Measurements from ENCODE around the gene EIF4H. TPM values are rescaled to one million over a fixed set of nuclear protein-coding genes. Genes with fewer than 3 reads are reported as not detected.
"Not testable (repeated sequence)": the region's sequence is repeated elsewhere in the genome, so short reads cannot be mapped to it uniquely, and the experiment has no call there.

Gene EIF4H
- total RNA-seq, 3 donors from 2014 or later = 231 to 278 (median 274) TPM

DNA sequence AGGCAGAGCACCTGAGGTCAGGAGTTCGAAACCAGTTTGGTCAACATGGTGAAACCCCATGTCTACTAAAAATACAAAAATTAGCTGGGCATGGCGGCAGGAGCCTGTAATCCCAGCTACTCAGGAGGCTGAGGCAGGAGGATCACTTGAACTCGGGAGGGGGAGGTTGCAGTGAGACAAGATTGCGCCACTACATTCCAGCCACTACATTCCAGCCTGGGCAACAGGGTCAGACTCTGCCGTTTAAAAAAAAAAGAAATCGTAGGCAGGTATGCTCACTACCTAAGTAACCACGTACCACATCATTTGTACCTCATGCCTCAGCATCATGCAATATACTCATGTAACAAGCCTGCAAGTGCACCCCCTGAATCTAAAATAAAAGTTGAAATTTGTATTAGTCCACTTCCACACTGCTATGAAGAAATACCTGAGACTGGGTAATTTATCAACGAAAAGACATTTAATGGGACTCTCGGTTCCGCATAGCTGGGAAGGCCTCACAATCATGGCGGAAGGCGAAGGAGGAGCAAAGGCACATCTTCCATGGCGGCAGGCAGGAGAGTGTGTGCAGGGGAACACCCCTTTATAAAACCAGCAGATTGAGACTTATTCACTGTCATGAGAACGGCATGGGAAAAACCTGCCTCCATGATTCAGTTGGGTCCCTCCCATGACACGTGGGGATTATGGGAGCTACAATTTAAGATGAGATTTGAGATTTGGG lies 8.1 kb upstream of the EIF4H start:
- no peak overlapping the region for H3K4me3 ChIP-seq
- no peak for ATAC-seq
- TF ChIP-seq, protein P1, sequence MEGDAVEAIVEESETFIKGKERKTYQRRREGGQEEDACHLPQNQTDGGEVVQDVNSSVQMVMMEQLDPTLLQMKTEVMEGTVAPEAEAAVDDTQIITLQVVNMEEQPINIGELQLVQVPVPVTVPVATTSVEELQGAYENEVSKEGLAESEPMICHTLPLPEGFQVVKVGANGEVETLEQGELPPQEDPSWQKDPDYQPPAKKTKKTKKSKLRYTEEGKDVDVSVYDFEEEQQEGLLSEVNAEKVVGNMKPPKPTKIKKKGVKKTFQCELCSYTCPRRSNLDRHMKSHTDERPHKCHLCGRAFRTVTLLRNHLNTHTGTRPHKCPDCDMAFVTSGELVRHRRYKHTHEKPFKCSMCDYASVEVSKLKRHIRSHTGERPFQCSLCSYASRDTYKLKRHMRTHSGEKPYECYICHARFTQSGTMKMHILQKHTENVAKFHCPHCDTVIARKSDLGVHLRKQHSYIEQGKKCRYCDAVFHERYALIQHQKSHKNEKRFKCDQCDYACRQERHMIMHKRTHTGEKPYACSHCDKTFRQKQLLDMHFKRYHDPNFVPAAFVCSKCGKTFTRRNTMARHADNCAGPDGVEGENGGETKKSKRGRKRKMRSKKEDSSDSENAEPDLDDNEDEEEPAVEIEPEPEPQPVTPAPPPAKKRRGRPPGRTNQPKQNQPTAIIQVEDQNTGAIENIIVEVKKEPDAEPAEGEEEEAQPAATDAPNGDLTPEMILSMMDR (IDR thresholded peaks at IDR 0.05) = no peak
- no peaks in the 10 kb centered on the region for H3K36me3 ChIP-seq (ENCODE audit: low read depth)
- H3K9me3 ChIP-seq = no peaks in the 10 kb centered on the region
- H3K4me1 ChIP-seq (ENCODE audit: low read depth) = peaks cover 11% of the 10 kb centered on the region
- DNase-seq = no peak
- intact Hi-C loops (cut with DNase I, micrococcal nuclease) = no loop called here

DNA sequence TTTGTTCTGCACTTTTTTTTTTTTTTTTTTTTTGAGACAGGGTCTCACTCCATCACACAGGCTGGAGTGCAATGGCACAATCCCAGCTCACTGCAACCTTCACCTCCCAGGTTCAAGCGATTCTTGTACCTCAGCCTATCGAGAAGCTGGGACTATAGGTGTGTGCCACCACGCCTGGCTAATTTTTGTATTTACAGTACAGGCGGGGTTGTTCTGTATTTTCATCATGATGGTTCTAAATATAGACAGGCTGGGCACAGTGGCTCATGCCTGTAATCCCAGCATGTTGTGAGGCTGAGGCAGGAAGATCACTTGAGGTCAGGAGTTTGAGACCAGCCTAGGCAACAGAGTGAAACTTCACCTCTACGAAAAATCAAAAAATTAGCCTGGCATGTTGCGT lies 6.8 kb upstream of the EIF4H start:
- H3K4me3 ChIP-seq; H3K9me3 ChIP-seq; intact Hi-C loops (cut with DNase I, micrococcal nuclease); H3K36me3 ChIP-seq (ENCODE audit: low read depth): not testable (repeated sequence)
- peaks cover 11% of the 10 kb centered on the region for H3K4me1 ChIP-seq (ENCODE audit: low read depth)
- ATAC-seq = peak; percentile 98
- peak; percentile 52 to 75 (median 54) for DNase-seq

DNA sequence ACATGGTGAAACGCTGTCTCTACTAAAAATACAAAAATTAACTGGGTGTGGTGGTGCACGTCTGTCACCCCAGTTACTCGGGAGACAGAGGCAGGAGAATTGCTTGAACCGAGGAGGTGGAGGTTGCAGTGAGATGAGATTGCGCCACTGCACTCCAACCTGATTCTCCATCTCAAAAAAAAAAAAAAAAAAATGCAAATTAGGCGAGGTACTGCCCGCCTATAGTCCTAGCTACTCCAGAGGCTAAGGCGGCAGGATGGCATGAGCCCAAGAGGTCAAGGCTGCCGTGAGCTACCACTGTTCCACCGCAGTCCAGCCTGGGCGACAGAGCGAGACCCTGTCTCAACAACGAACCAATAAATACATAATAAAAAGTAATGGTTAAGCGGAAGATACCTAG lies 1.1 kb upstream of the EIF4H start:
- H3K36me3 ChIP-seq (ENCODE audit: low read depth) = no peaks in the 10 kb centered on the region
- TF ChIP-seq, protein P1 (IDR thresholded peaks at IDR 0.05) = no peak
- no peaks in the 10 kb centered on the region for H3K9me3 ChIP-seq
- ATAC-seq (peak; percentile 44), DNase-seq (peak; percentile 52 to 68 (median 59))
- no peak overlapping the region for H3K4me3 ChIP-seq
- peaks cover 36% of the 10 kb centered on the region for H3K4me1 ChIP-seq (ENCODE audit: low read depth)
- intact Hi-C loops (cut with DNase I, micrococcal nuclease) = no loop called here

DNA sequence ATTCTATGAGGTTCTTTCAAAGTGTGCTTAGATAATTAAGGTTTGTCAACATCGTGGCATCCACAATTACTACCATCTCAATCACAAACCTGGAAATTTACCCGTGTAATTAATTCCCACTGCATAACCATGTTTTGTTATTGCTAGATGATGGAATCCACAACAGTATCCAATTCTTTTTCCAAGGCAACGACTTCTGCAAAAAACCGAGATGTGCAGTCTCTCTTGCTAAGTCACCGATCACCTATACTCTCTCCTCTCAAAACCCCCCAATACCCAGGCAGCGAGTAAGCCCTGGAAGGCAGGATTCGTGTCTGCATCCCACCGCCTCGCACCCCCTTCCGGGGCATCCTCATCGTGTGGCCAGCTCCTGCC lies 678 bp upstream of the EIF4H start:
- DNase-seq (no peak), ATAC-seq (no peak)
- peak overlapping the region; percentile 91 for H3K4me3 ChIP-seq
- no peaks in the 10 kb centered on the region for H3K9me3 ChIP-seq
- no peaks in the 10 kb centered on the region for H3K36me3 ChIP-seq (ENCODE audit: low read depth)
- TF ChIP-seq, protein P1 (IDR thresholded peaks at IDR 0.05) = no peak
- H3K4me1 ChIP-seq (ENCODE audit: low read depth) = peaks cover 39% of the 10 kb centered on the region
- intact Hi-C loops (cut with DNase I, micrococcal nuclease) = no loop called here

DNA sequence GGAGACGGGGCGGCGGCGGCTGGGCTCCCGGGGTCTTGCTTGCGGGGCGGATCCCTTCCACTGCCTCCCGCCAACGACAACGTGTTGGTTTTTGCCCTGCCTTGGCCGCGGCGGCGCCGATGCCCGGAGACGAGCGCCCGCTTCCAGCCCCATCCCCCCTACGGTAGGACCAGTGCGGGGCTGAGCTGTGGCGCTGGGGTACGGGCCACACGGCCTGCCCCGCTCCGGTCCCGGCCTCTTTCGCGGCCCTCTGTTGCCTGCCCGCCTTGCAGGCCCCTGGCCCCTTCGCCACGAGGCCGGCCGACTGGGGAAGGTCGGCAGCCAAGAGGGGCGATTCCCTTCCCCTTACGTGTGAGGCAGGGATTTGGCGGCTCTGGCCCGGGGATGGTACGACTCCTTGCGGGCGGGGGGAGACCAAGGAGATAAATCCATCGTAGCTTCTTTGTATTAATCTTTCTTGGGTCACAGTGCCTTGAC lies 488 bp downstream of the EIF4H start:
- no peaks in the 10 kb centered on the region for H3K9me3 ChIP-seq
- peak overlapping the region; percentile 91 for H3K4me3 ChIP-seq
- H3K36me3 ChIP-seq (ENCODE audit: low read depth) = no peaks in the 10 kb centered on the region
- peaks cover 50% of the 10 kb centered on the region for H3K4me1 ChIP-seq (ENCODE audit: low read depth)
- ATAC-seq (peak; percentile 32), DNase-seq (peak in 2 of 3 donors; percentile 50 to 69)
- intact Hi-C loops (cut with DNase I, micrococcal nuclease) = no loop called here
- TF ChIP-seq, protein P1 (IDR thresholded peaks at IDR 0.05) = no peak

DNA sequence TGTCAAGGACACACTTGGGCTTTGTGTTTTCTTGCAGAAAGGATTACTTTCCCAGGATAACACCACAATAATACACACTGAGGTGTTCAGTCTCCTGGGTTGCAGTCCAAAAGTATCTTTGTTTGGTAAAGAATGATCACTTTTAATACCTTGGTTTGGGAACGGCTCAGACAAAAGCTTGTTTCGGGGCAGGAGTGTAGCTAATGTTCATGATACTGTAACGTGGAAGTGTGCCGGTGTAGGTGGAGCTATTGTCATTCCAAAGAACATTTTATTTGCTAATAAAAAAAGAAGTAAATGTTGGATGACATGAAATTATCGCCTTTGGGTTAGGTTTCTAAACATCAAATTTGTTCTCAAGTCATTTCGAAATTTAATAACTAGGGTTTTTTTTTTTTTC lies 1.2 kb downstream of the EIF4H start:
- intact Hi-C loops (cut with DNase I, micrococcal nuclease) = no loop called here
- peak in 1 of 3 donors; percentile 50 for DNase-seq

More for the DNA sequence above, 1.2 kb downstream of the EIF4H start:
- Histone ChIP-seq H3K9me3 (no peaks in the 10 kb centered on the region), H3K4me1 (ENCODE audit: low read depth) (peaks cover 57% of the 10 kb centered on the region), H3K4me3 (peak overlapping the region; percentile 91), H3K36me3 (ENCODE audit: low read depth) (no peaks in the 10 kb centered on the region)
- no peak for ATAC-seq
- TF ChIP-seq, protein P1 (IDR thresholded peaks at IDR 0.05) = no peak
